NCI-H510A (cell line): ENCODE results near the gene MCTP1.
A peak's percentile ranks its signal among the peaks of the same experiment; 100 is the strongest.
"Not testable (repeated sequence)": the region's sequence is repeated elsewhere in the genome, so short reads cannot be mapped to it uniquely, and the experiment has no call there.

ENCODE experiments used
- DNase-seq: peaks from one replicate; lab custom pipeline; 2025; lab: John Stamatoyannopoulos, UW

MCTP1 gene

GRCh38 chr5:94870511-94871183, 414.2 kb downstream of the MCTP1 start:
- DNase-seq: no peak

GRCh38 chr5:94869921-94870320, 415.0 kb downstream of the MCTP1 start:
- no peak for DNase-seq

GRCh38 chr5:94863951-94864350, 420.9 kb downstream of the MCTP1 start:
- no peak for DNase-seq

GRCh38 chr5:94857111-94857510, 427.8 kb downstream of the MCTP1 start:
- no peak for DNase-seq

GRCh38 chr5:94856257-94856800, 428.6 kb downstream of the MCTP1 start:
- DNase-seq: no peak

- DNase-seq: no peak
These were observed 429.4 kb downstream of the MCTP1 start for GRCh38 chr5:94855543-94855942.

- DNase-seq: no peak
These were observed 431.8 kb downstream of the MCTP1 start for GRCh38 chr5:94853120-94853519.

GRCh38 chr5:94850960-94851359, 433.9 kb downstream of the MCTP1 start:
- DNase-seq: no peak

GRCh38 chr5:94849821-94850736, 434.8 kb downstream of the MCTP1 start:
- peak; percentile 39 for DNase-seq

- no peak for DNase-seq
These were observed 435.6 kb downstream of the MCTP1 start for GRCh38 chr5:94849324-94849723.

- no peak for DNase-seq
These were observed 437.2 kb downstream of the MCTP1 start for GRCh38 chr5:94847726-94848125.

- DNase-seq: no peak
These were observed 437.9 kb downstream of the MCTP1 start for GRCh38 chr5:94847019-94847418.

GRCh38 chr5:94845696-94846095, 439.2 kb downstream of the MCTP1 start:
- DNase-seq: not testable (repeated sequence)

- no peak for DNase-seq
These were observed 443.1 kb downstream of the MCTP1 start for GRCh38 chr5:94841598-94842322.

GRCh38 chr5:94833851-94834250, 451.0 kb downstream of the MCTP1 start:
- no peak for DNase-seq

- DNase-seq: no peak
These were observed 452.2 kb downstream of the MCTP1 start for GRCh38 chr5:94832685-94833084.

- no peak for DNase-seq
These were observed 454.4 kb downstream of the MCTP1 start for GRCh38 chr5:94830520-94830919.

- not testable (repeated sequence) for DNase-seq
These were observed 456.7 kb downstream of the MCTP1 start for GRCh38 chr5:94828222-94828621.

- no peak for DNase-seq
These were observed 464.4 kb downstream of the MCTP1 start for GRCh38 chr5:94820488-94820887.

GRCh38 chr5:94818904-94819303, 466.0 kb downstream of the MCTP1 start:
- no peak for DNase-seq

- DNase-seq: no peak
These were observed 469.4 kb downstream of the MCTP1 start for GRCh38 chr5:94815313-94816039.

GRCh38 chr5:94812232-94812631, 472.7 kb downstream of the MCTP1 start:
- no peak for DNase-seq
